VCaP (cell line): ENCODE data around the gene SAP130.

Experiments used
- H3K27ac ChIP-seq: fragments of 450-650 bp; 2 replicates; pipeline ENCODE4 v1.5.1; 2017
- CTCF ChIP-seq: fragments of 450-650 bp; conservative IDR thresholded peaks from 2 replicates; pipeline ENCODE4 v1.5.1; 2017; ENCODE audit warnings: mild to moderate bottlenecking, moderate library complexity

SAP130 gene

GRCh38 chr2:128024816-128025215 lies 3.0 kb downstream of the SAP130 start:
- TF ChIP-seq CTCF: no peak

GRCh38 chr2:128017561-128017960 lies 10.3 kb downstream of the SAP130 start:
- TF ChIP-seq CTCF: no peak
- no peak overlapping the region for H3K27ac ChIP-seq

More at GRCh38 chr2:128024816-128025215, 3.0 kb downstream of the SAP130 start:
- no peak overlapping the region for H3K27ac ChIP-seq

GRCh38 chr2:128016620-128017019 lies 11.2 kb downstream of the SAP130 start:
- TF ChIP-seq CTCF: no peak

GRCh38 chr2:128012698-128013097 lies 15.2 kb downstream of the SAP130 start:
- H3K27ac ChIP-seq: no peak overlapping the region
- TF ChIP-seq CTCF: no peak

More at GRCh38 chr2:128016620-128017019, 11.2 kb downstream of the SAP130 start:
- no peak overlapping the region for H3K27ac ChIP-seq

GRCh38 chr2:128008074-128008672 lies 19.7 kb downstream of the SAP130 start:
- no peak overlapping the region for H3K27ac ChIP-seq
- TF ChIP-seq CTCF: no peak

- TF ChIP-seq CTCF: no peak
- H3K27ac ChIP-seq: no peak overlapping the region
Measured at GRCh38 chr2:128004509-128004908, 23.4 kb downstream of the SAP130 start.

- H3K27ac ChIP-seq: no peak overlapping the region
- TF ChIP-seq CTCF: no peak
Measured at GRCh38 chr2:128003463-128003862, 24.4 kb downstream of the SAP130 start.
